Epithelial cell of esophagus (primary cell): ENCODE results near the gene MAN1C1.

Experiments used
- DNase-seq: peaks from one replicate; pipeline ENCODE4 v3.0.0; 2010; ENCODE audit warnings: low read depth
- H3K4me3 ChIP-seq: 2 replicates; pipeline ENCODE4 v1.5.1; 2011; ENCODE audit warnings: mild to moderate bottlenecking, low read length, control low read depth
- TF ChIP-seq, protein P1 (sequence below): IDR thresholded peaks from 2 replicates; pipeline ENCODE4 v1.5.1; 2011; ENCODE audit warnings: low read depth, mild to moderate bottlenecking, low read length, control low read depth, inconsistent platforms; ENCODE audit not compliant: insufficient read depth; ENCODE audit errors: missing control alignments

The MAN1C1 gene

DNA sequence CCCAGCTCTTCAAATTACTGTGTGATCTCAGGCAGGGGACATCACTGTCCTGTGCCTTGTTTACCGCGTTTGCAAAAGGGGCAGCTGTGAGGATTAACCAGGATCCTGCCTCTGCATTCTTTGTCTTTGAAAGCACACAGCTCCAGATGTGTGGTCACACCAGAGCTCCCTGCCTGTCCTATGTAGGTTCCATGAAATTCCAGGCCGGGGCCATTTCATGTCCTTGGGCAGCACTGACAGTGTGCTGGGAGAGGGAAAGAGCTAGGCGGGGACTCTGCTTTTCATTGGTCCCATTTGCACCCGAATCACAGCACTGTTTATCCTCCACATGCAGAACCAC is 141.2 kb downstream of the MAN1C1 start:
- no peak for DNase-seq
- TF ChIP-seq, protein P1, sequence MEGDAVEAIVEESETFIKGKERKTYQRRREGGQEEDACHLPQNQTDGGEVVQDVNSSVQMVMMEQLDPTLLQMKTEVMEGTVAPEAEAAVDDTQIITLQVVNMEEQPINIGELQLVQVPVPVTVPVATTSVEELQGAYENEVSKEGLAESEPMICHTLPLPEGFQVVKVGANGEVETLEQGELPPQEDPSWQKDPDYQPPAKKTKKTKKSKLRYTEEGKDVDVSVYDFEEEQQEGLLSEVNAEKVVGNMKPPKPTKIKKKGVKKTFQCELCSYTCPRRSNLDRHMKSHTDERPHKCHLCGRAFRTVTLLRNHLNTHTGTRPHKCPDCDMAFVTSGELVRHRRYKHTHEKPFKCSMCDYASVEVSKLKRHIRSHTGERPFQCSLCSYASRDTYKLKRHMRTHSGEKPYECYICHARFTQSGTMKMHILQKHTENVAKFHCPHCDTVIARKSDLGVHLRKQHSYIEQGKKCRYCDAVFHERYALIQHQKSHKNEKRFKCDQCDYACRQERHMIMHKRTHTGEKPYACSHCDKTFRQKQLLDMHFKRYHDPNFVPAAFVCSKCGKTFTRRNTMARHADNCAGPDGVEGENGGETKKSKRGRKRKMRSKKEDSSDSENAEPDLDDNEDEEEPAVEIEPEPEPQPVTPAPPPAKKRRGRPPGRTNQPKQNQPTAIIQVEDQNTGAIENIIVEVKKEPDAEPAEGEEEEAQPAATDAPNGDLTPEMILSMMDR, result no peak
- no peak overlapping the region for H3K4me3 ChIP-seq

DNA sequence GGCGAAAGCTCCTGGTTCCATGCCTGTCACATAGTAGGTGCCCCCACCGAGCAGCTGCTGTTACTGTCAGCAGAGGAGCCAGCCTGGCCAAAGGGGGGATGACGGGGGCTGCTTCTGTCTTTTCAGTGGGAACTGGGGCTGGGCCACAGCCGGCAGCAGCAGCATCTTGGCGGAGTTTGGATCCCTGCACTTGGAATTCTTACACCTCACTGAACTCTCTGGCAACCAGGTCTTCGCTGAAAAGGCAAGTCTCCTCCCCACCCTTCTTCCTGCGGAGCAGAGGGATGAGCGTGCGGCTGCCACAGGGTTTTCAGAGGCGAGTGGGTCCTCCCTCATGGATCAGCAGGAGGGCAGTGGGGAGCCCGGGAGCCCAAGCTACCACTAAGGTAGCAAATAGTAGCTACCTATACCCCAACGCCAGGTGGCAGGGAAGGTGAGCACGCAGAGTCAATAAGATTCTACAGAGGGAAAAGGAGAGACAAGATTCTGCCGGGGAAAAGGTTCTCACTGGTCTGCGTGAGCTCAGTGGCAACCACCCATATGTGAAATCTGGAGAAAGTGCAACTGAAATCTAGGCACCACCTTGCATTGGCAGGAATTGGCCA is 142.0 kb downstream of the MAN1C1 start:
- TF ChIP-seq, protein P1, result no peak
- H3K4me3 ChIP-seq, result no peak overlapping the region
- DNase-seq, result no peak

DNA sequence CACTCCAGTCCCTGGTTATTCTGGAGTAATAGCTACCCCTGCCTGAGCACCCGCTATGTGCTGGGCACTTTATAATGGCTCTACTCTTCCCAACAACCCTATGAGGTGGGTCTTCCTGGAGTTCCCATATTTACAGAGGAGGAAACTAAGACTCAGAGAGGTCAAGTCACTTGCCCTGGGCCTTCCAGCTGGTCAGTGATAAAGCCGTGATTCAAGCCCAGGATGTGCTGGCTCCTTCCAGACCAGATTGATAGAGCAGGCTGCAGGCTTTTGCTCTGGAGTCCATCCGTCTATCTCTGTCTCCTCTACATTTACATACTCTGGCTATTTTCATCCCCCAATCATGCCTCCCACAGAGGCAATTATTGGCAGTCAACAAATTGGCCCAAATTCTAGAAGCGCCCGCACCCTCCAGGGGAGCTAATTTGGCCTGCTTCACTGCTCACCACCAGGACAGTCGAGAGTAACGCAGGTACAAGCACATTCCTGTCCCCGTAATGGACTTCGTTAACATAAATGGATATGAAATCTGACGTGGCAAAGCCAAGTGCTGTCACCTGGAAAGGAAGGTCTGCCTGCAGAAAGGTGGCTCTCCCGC is 143.6 kb downstream of the MAN1C1 start:
- no peak overlapping the region for H3K4me3 ChIP-seq
- TF ChIP-seq, protein P1, result no peak
- no peak for DNase-seq

DNA sequence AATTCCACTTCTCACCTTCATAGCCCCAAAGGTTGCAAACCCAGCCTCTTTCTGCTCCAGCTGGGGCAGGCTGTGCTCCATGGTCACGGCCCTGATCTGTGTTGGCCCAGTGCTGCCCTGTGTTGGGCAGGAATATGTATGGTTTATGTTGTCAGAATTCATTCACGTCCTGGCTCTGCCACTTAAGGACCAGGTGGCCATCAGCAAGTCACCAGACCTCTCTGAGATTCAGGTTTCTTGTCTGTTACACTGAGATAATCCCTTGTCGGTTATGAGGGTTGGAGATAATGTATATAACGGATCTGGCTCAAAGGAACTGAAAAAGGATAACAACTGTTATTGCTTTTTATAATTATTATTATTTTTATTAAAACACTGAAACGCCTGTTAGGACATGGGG is 144.3 kb downstream of the MAN1C1 start:
- no peak for DNase-seq
- no peak overlapping the region for H3K4me3 ChIP-seq
- TF ChIP-seq, protein P1, result no peak

DNA sequence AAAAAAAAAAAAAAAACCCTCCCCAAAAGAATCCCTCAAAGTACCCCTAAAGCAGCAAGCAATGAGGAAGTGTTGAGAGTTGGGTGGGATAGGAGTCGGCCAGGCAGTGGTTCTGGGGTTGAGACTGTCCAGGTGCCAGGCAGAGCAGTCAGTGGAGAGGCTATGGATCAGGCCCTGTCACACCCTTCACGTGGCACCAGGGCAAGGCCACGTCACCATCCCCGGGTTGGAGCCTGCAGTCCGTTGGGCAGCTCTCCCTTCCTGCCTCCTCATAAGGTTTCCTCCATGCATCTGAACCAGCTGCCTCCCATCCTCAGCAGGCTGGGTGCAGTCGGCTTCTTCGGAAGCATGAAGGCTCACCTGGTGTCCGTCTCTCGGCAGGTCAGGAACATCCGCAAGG is 146.9 kb downstream of the MAN1C1 start:
- TF ChIP-seq, protein P1, result no peak
- DNase-seq, result no peak
- H3K4me3 ChIP-seq, result no peak overlapping the region

DNA sequence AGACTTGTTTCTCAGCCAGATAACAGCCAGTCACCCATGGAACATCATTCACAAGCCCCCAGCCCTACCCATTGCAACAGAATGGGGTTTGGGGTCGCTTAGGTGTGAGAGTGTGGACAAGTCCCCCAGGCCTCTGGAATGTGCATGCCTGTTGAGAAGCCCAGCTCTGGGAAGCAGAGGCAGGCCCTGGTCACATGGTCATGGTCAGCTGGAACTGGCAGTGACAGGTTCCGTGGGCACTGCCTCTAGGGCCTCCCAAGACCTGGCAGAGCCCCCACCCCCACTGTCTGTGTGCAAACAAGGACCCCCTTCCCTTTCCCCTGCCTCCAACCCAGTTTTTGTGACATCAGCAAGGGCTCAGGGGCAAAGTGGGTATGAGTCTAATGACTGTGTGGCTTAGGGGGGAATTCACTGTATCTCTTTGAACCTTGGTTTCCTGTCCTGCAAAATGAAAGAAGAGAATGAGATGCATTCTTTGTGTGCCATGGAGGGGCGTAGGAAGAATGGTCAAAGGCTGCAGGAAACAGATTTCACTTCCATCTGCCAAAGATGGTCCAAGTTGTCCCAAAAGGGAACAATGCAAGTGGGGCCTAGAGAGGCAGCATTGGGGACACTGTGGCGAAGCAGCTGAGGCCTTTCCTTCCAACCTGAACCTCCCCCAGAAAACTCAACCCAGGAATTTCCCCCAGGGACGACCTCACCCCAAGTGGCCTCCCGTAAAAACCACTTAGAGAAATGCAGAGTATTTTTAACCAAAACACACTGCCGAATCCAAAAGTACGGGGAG is 148.7 kb downstream of the MAN1C1 start:
- no peak overlapping the region for H3K4me3 ChIP-seq
- TF ChIP-seq, protein P1, result no peak
- no peak for DNase-seq
